Measurements from ENCODE around the gene C10orf120.

The C10orf120 gene

DNA sequence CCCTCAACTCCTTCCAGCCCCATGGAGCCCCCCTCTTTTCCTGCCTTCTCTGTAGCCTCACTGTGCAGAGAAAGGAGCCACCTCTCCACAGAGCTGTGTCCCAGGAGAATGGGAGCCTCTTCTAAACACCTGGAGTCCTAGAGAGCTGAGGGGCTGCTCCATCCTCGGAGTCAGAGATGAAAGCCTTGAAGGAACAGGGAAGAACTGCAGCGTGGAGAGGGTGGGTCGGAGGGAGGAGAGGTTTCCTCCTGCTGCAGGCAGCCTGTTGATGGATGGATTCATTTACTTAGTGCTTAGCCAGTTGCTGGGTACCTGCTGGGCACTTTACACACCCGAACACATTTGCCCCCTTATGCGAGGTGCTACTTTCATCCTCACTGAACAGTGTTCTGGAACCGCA, 39.0 kb downstream of the C10orf120 start:
- no peak for DNase-seq (ENCODE audit: low read depth)

DNA sequence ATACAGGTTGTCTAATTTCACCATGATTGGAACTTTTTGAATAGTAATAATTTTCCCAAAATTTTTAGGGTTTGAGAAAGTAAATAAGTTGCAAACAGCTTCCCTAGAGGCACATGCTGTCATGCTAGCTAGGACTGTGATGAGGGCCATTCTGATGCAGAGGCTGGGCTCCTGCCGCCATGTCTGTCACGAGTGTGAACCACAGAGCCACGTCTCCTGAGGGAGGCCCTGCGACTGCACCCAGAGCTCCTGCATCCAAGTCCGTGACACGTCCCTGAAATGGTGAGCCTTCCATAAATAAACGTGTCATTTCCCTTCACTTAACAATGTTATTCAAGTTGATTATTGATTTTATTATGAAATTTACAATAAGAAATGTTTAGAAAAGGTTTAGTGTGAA, 40.0 kb downstream of the C10orf120 start:
- DNase-seq (ENCODE audit: low read depth) = no peak

DNA sequence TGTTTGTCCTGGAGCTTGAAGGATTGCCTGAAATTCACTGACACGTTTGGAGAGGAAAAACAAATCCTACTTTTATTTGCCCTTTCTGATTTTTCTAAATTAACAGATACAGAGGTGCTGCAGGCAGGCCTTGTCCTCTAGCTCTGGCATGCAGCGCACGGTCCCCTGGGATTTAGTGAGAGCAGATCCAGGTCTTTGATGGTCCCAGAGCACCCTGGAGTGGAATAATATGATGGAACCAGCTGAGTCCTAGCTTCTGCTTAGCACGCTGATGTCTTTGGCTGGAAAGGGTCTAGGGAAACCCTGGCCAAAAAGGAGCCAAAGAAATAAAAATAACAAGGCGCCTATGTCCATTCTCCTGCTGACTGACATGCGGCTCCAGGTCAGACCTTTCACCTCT, 40.5 kb downstream of the C10orf120 start:
- no peak for DNase-seq (ENCODE audit: low read depth)

DNA sequence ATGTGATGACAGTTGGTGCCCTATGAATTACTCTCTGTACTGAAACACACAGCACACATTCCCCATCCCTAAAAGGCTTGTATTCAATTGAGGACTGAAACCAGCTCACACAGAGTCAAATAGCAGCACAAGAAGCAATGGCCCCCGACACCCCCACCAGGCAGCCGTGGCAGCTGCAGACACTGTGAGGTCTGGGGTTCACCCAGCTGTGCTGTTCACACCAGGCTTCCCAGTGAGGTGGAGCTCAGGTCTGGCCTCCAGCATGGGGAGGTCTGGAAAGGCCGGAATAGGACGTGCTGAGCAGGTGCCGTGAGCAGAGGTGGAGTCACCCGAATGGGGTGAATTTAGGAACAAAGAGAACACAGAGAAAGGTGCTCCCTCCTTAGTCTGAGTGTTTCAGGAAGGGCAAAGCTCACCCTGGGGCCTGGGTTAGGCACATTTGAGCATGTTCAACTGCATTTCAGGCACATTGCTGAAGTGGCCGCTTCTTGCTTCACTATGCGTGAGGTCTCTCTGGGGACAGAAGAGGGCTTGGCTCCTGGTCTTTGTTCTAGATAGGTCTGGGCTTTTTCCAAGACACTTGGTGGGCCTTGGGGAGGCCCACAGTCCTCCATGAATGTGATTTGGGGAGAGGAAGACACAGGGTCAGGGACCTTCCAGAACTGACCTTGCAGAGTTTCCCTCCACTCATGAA, 41.1 kb downstream of the C10orf120 start:
- DNase-seq (ENCODE audit: low read depth) = no peak

DNA sequence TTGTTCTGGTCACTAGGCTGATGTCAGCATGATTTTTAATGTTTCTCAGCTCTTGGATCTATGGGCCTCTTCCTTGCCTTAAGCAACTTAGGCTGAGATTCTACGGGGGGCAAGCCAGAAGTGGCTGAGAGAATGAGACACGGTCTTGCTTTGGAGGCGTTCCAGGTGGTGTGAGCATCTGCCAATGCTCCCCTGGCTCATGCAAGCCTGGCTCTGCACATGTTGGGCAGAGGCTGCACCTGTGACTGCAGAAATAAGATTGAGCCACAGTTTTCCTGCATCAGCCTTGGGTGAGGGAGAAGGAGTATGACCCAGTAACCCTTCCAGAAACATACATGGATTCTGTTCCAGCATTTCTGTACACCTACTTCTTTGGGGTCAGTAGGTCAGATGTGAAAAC, 41.9 kb downstream of the C10orf120 start:
- no peak for DNase-seq (ENCODE audit: low read depth)

DNA sequence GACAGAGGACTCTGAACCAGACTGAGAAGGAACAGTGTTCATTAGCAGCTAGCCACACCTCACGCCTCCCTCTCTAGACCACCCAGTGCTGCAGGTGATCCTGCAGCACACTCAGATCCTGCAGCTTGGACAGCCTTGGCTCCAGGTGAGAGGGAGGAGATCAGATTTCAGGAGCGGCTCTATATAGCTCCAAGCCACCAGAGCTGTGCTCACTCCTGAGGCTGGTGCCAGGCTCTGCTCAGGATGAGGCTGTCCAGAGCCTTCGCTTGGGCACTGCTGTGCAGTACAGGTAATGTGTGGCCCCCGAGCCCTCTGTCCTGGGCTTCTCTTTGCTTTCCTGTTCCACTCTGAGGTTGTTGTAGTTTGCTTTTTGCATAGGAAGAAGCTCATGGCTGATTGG, 42.4 kb downstream of the C10orf120 start:
- DNase-seq (ENCODE audit: low read depth) = no peak

DNA sequence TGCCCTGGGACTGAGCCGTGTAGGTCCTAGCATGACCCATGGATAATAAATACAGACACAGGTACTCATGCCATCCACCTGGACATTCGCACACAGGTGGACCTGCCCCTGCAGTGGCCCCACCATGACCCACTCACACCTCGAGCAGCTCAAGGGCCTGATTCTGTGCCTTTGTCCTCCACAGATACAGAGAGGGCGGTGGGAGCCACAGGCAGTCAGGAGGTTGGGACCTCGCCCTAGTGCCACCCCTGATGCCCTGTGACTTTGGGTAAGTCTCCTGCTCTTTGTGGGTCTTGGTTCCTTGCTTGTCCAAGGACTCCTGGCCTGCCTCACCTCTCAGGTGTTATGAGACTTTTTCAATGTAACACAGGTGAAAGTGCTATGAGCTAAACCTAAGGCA, 42.9 kb downstream of the C10orf120 start:
- DNase-seq (ENCODE audit: low read depth) = no peak

DNA sequence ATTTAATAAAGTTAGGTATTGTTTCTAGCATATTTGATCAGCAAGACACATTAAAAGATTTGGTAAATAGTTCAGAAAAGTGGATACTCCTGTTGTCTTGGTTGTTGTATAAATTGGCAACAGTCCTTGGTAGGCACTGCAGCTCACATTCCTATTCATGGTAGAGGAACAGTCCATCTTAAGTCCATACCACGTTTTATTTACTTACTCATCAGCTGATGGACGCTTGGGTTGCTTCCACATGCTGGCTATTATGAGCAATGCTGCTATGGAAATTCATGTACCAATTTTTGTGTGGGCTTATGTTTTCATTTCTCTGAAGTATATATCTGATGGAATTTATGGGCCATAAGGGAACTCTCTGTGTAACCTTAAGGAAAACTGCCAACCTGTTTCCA, 43.3 kb downstream of the C10orf120 start:
- no peak for DNase-seq (ENCODE audit: low read depth)

DNA sequence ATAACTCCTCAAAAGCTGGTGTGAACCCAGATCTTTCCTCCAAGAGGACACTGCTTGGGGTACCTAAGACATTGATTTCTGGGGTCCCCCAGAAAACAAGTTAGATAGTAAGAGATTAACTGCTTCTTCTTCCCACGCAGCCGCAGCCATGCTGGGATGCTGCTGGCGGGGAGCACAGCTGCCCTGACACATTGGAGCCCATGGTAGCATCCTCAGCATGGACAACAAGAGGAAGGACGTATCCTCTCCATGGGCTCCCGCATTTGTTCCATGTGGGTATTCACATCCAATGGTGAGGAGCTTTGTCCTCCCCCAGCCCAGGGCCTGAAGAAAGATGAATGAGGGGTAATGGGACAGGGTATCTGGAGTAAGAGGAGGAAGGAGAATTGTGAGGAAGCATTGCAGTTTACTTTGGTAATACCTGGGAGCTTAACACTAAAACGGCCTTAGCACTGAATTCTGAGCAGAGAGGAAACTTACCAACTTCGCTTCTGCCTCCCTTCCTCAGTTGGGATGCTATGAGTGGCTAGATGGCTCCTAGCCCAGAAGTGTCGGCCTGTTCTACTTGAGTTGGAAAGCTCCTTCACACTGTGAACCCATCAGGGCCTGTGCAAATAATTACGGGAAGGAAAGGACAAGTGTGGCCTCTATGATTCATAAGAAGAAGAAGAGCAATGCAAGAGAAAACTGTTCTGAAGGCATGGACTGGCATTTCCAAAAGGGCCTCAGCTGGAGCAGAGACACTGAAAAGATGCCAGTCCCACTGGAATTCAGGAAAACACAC, 43.9 kb downstream of the C10orf120 start:
- DNase-seq (ENCODE audit: low read depth) = no peak

DNA sequence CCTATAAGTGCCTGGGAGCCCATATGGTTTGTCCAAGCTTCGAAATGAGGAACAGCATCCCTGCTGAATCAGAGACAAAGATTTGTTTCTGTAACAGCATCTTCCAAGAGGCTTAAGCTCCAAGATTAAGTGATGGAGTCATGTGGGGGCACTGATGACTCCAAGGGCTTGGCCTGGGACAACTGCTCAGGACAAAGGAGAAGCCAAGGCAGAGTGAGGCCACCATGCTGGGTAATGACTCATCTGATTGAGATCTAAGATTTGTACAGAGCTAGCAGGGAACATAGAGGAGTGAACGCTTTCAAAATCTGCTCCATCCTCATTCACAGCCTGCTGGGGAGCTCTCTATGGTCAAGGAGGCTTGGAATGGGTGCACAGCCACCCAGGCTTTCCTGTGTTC, 49.3 kb downstream of the C10orf120 start:
- no peak for DNase-seq (ENCODE audit: low read depth)

DNA sequence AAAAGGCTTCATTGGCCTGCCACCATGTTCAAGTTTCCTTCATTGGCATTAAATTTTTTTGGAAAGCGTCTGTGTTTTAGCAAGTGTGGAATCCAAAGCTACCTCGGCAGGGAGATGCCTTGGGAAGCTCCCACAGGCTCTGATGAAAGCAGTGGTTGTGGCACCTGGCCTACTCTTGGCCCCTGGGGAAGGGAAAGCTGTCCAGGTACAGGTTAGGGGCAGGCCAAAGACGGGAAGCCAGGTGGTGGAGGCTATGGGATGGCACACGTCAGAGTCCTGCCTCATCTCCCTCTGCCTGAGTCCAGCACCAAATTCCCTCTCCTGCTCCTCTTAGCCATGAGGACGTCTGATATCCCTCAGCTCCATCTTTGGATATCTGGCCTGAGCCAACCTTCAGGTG, 49.7 kb downstream of the C10orf120 start:
- DNase-seq (ENCODE audit: low read depth) = no peak

DNA sequence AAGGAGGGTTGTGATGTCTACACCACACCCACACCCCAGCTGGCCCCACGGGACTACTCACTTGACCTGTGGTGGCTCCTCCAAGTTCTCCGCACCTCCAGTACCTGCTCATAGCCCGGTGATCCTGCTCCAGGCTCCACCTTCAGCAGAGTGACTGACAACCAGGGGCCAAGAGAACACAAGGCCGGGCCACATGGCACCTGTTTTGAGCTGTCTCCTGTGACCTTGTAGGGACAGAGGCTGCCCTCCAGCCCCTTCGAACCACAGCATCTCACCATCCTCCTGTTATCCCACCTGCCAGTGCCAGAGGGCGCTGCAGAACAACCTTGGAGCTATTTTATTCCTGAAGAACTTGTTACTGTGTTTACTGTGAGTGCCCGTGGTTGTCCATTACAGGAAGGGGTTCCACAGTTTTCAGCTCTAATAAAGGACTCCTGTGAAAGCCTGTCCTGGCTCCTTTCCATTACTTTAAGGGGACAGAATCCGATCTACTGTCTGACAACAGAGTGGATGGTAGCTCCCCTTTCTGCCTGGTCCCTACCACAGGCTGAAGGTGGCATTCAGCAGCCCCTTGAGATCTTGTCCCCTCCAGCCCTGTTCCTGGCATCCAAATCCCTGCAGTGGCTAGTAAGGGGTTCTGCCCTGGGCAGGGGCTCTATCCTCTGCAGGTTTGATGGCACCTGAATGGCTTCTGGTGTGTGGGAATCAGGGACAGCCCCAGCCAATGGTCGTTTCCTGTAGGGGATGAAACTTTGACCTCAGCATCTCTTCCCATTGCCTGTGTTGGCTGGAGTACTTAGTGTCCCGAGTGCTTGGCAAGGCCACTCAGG, 50.8 kb downstream of the C10orf120 start:
- no peak for DNase-seq (ENCODE audit: low read depth)

Data from stimulated activated CD8-positive, alpha-beta memory T cell treated with anti-CD3 and anti-CD28 coated beads, Interleukin-12 subunit alpha, Interleukin-12 subunit beta, amount 100 ng/mL, for 4 hours (primary cell).